Right atrium auricular region (tissue), 2 donors: ENCODE data around the gene PLEKHG3. TPM values are rescaled to one million over a fixed set of nuclear protein-coding genes. Genes with fewer than 3 reads are reported as not detected.

Experiments
- DNase-seq: peaks from one replicate; pipeline ENCODE4 v3.0.0-alpha.2; 2019; ENCODE audit warnings: low spot score
- H3K27ac ChIP-seq, 2 donors: fragments of 200-600 bp; sonication (generic); 1 replicate in 1 of 2; 2 replicates in 1 of 2; pipeline ENCODE4 v1.5.1; 2016 to 2019
- H3K27me3 ChIP-seq, 2 donors: fragments of 200-600 bp; sonication (generic); one replicate each; pipeline versions ENCODE4 v1.5.1 to v1.6.0; 2017 to 2019
- H3K36me3 ChIP-seq: fragments of 200-600 bp; sonication (generic); one replicate; pipeline ENCODE4 v1.5.1; 2016
- H3K4me1 ChIP-seq, 2 donors: fragments of 200-600 bp; sonication (generic); one replicate each; pipeline versions ENCODE4 v1.5.1 to v1.6.0; 2017 to 2019
- H3K4me3 ChIP-seq, 2 donors: fragments of 200-600 bp; sonication (generic); 1 replicate in 1 of 2; 2 replicates in 1 of 2; pipeline ENCODE4 v1.5.1; 2017 to 2019; ENCODE audit warnings: mild to moderate bottlenecking in 1 of 2, moderate library complexity in 1 of 2
- H3K9me3 ChIP-seq, 2 donors: fragments of 200-600 bp; sonication (generic); one replicate each; pipeline ENCODE4 v1.5.1; 2019
- CTCF ChIP-seq, 2 donors: fragments of 200-600 bp; sonication (generic); IDR thresholded peaks; one replicate each; pipeline ENCODE4 v1.5.1; 2019; ENCODE audit warnings: antibody characterized with exemption in 2 of 2
- total RNA-seq, 2 donors: library from RNA; depleted of rRNA; stranded (reverse); fragments of >200 nt; gene quantifications; one replicate each; pipeline ENCODE4 v1.1.0, GENCODE V29; 2016

The PLEKHG3 gene
- total RNA-seq, 2 donors from 2014 or later: 26.1 to 28.1 TPM

GRCh38 chr14:64729386-64730060 is 25.3 kb downstream of the PLEKHG3 start:
- no peak overlapping the region for H3K27ac ChIP-seq

GRCh38 chr14:64730061-64730440 is 25.8 kb downstream of the PLEKHG3 start:
- Histone ChIP-seq H3K27me3 (no peaks in the 10 kb centered on the region), H3K4me1 (peaks cover 0 to 44% of the 10 kb centered on the region in 2 donors), H3K27ac (no peak overlapping the region), H3K4me3 (no peak overlapping the region), H3K36me3 (peaks cover 60% of the 10 kb centered on the region), H3K9me3 (no peaks in the 10 kb centered on the region)
- DNase-seq: no peak
- TF ChIP-seq CTCF (IDR thresholded peaks at IDR 0.05): no peak

More at GRCh38 chr14:64729386-64730060, 25.3 kb downstream of the PLEKHG3 start:
- Histone ChIP-seq H3K4me1 (peaks cover 0 to 49% of the 10 kb centered on the region in 2 donors), H3K9me3 (no peaks in the 10 kb centered on the region), H3K4me3 (no peak overlapping the region), H3K27me3 (no peaks in the 10 kb centered on the region), H3K36me3 (peaks cover 60% of the 10 kb centered on the region)
- DNase-seq: no peak
- no peak for TF ChIP-seq CTCF (IDR thresholded peaks at IDR 0.05)

DNA sequence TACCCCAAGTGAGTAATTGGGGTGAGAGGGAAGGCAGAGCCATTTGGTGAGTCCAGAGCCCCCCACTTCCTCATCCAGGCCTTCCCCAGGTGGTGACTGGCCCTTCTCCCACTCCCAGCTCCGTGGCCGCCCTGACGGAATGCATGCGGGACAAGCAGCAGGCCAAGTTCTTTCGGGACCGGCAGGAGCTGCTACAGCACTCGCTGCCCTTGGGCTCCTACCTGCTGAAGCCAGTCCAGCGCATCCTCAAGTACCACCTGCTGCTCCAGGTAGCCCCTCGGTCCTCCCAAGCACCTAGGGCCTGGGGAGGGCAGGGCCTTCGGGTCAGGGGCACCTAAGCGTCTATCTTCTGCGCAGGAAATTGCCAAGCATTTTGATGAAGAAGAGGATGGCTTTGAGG is 26.5 kb downstream of the PLEKHG3 start:
- peaks cover 60% of the 10 kb centered on the region for H3K36me3 ChIP-seq
- no peak overlapping the region for H3K4me3 ChIP-seq
- no peaks in the 10 kb centered on the region for H3K9me3 ChIP-seq
- H3K4me1 ChIP-seq: peaks cover 0 to 37% of the 10 kb centered on the region in 2 donors
- H3K27ac ChIP-seq: no peak overlapping the region
- DNase-seq: no peak
- TF ChIP-seq CTCF (IDR thresholded peaks at IDR 0.05): no peak
- no peaks in the 10 kb centered on the region for H3K27me3 ChIP-seq

DNA sequence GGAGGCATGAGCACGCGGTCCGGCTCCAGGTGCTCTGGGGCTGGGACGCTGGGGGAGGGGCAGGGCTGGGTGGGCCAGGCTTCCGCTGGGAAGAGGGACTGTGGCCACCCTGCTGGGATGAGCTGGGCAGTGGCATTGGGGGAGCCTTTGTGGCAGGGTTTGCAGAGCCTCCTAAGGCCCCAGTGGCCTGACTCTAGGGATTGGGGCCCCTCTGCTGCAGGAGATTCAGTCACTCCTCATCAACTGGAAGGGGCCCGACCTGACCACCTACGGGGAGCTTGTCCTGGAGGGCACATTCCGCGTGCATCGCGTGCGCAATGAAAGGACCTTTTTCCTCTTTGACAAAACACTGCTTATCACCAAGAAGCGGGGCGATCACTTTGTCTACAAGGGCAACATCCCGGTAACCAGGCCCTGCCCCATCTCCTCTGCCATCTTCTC is 26.9 kb downstream of the PLEKHG3 start:
- peaks cover 0 to 34% of the 10 kb centered on the region in 2 donors for H3K4me1 ChIP-seq
- no peak for DNase-seq
- H3K36me3 ChIP-seq: peaks cover 60% of the 10 kb centered on the region
- no peaks in the 10 kb centered on the region for H3K27me3 ChIP-seq
- no peak overlapping the region for H3K4me3 ChIP-seq
- H3K27ac ChIP-seq: no peak overlapping the region
- TF ChIP-seq CTCF (IDR thresholded peaks at IDR 0.05): no peak
- H3K9me3 ChIP-seq: no peaks in the 10 kb centered on the region

GRCh38 chr14:64732066-64732465 is 27.8 kb downstream of the PLEKHG3 start:
- Histone ChIP-seq H3K4me3 (no peak overlapping the region), H3K36me3 (peaks cover 66% of the 10 kb centered on the region), H3K27ac (no peak overlapping the region), H3K27me3 (no peaks in the 10 kb centered on the region), H3K9me3 (no peaks in the 10 kb centered on the region), H3K4me1 (peaks cover 0 to 34% of the 10 kb centered on the region in 2 donors)
- no peak for TF ChIP-seq CTCF (IDR thresholded peaks at IDR 0.05)
- DNase-seq: no peak
